HEK293T (cell line): ENCODE data around the gene REPIN1.

ENCODE experiments used
- ARNT ChIP-seq: fragments of 450-650 bp; IDR thresholded peaks from 2 replicates; pipeline ENCODE4 v1.6.1; 2017; ENCODE audit warnings: mild to moderate bottlenecking
- BHLHE40 ChIP-seq: fragments of 450-650 bp; IDR thresholded peaks from 2 replicates; pipeline ENCODE4 v1.6.1; 2016; ENCODE audit warnings: mild to moderate bottlenecking, moderate library complexity, borderline replicate concordance
- ELF4 ChIP-seq: fragments of 450-650 bp; IDR thresholded peaks from 2 replicates; pipeline ENCODE4 v1.6.1; 2017; ENCODE audit warnings: antibody characterized with exemption
- FOXA1 ChIP-seq: fragments of 450-650 bp; IDR thresholded peaks from 2 replicates; pipeline ENCODE4 v1.6.1; 2016; ENCODE audit warnings: mild to moderate bottlenecking
- FOXM1 ChIP-seq: fragments of 450-650 bp; IDR thresholded peaks from 2 replicates; pipeline ENCODE4 v1.6.1; 2017; ENCODE audit warnings: mild to moderate bottlenecking, borderline replicate concordance
- HDGF ChIP-seq: fragments of 450-650 bp; IDR thresholded peaks from 2 replicates; pipeline ENCODE4 v1.6.1; 2017; ENCODE audit warnings: antibody characterized with exemption, borderline replicate concordance
- L3MBTL2 ChIP-seq: fragments of 450-650 bp; conservative IDR thresholded peaks from 2 replicates; pipeline ENCODE4 v1.6.1; 2016; ENCODE audit warnings: mild to moderate bottlenecking
- LEF1 ChIP-seq: fragments of 450-650 bp; IDR thresholded peaks from 2 replicates; pipeline ENCODE4 v1.6.1; 2017; ENCODE audit warnings: mild to moderate bottlenecking, borderline replicate concordance
- SP1 ChIP-seq: fragments of 450-650 bp; IDR thresholded peaks from 2 replicates; pipeline ENCODE4 v1.6.1; 2017
- SUZ12 ChIP-seq: fragments of 450-650 bp; IDR thresholded peaks from 2 replicates; pipeline ENCODE4 v1.6.1; 2016; ENCODE audit warnings: mild to moderate bottlenecking
- TARDBP ChIP-seq: fragments of 450-650 bp; IDR thresholded peaks from 2 replicates; pipeline ENCODE4 v1.6.1; 2016
- ZNF384 ChIP-seq: fragments of 450-650 bp; IDR thresholded peaks from 2 replicates; pipeline ENCODE4 v1.6.1; 2016

DNA sequence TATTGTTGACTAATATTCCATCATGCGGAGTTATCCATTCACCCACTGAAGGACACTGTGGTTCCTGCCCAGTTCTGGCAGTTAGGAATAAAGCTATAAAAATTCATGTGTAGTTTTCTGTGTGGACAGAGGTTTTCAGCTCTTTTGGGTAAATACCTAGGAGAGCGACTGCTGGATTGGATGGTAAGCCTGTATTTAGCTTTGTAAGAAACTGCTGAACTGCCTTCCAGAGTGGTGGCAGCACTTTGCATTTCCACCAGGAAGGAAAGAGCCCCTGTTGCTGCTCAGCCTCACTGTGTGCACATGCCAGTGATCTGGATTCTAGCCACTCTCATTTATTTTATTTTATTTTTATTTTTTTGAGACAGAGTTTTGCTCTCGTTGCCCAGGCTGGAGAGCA is 24.7 kb downstream of the REPIN1 start:
- TF ChIP-seq ZNF384 (no peak), SP1 (no peak), SUZ12 (no peak), HDGF (no peak), BHLHE40 (no peak), FOXM1 (no peak), ARNT (no peak), LEF1 (no peak), TARDBP (no peak), L3MBTL2 (no peak), FOXA1 (no peak), ELF4 (no peak)
